Smooth muscle cell (in vitro differentiated cells): ENCODE measurements around the gene EDN1. TPM values are rescaled to one million over a fixed set of nuclear protein-coding genes. Genes with fewer than 3 reads are reported as not detected.

Experiments
- DNase-seq: peaks from one replicate; lab custom pipeline; 2025; ENCODE audit not compliant: unreplicated experiment; lab: John Stamatoyannopoulos, UW
- H2AFZ ChIP-seq: fragments of 200-600 bp; sonication (generic); 2 replicates; pipeline ENCODE4 v1.6.0; 2016; ENCODE audit warnings: antibody characterized with exemption, low read depth, mild to moderate bottlenecking
- H3F3A ChIP-seq: fragments of 200-600 bp; sonication (generic); 2 replicates; pipeline ENCODE4 v1.6.0; 2017; ENCODE audit warnings: antibody characterized with exemption, low read depth
- H3K27ac ChIP-seq: fragments of 200-600 bp; sonication (generic); 2 replicates; pipeline ENCODE4 v1.5.1; 2016; ENCODE audit warnings: low read depth, mild to moderate bottlenecking
- H3K27me3 ChIP-seq: fragments of 200-600 bp; sonication (generic); 2 replicates; pipeline ENCODE4 v1.6.1; 2016; ENCODE audit warnings: low read depth, mild to moderate bottlenecking
- H3K36me3 ChIP-seq: fragments of 200-600 bp; sonication (generic); 2 replicates; pipeline ENCODE4 v1.5.1; 2016; ENCODE audit warnings: low read depth
- H3K4me1 ChIP-seq: fragments of 200-600 bp; sonication (generic); 2 replicates; pipeline ENCODE4 v1.5.1; 2016; ENCODE audit warnings: low read depth
- H3K4me2 ChIP-seq: fragments of 200-600 bp; sonication (generic); 2 replicates; pipeline ENCODE4 v1.6.0; 2016; ENCODE audit warnings: mild to moderate bottlenecking
- H3K4me3 ChIP-seq: fragments of 200-600 bp; sonication (generic); 2 replicates; pipeline ENCODE4 v1.5.1; 2016; ENCODE audit warnings: mild to moderate bottlenecking
- H3K79me2 ChIP-seq: fragments of 200-600 bp; sonication (generic); 2 replicates; pipeline ENCODE4 v1.6.0; 2016; ENCODE audit warnings: low read depth, mild to moderate bottlenecking
- H3K9ac ChIP-seq: fragments of 200-600 bp; sonication (generic); 2 replicates; pipeline ENCODE4 v1.6.0; 2016; ENCODE audit warnings: low read depth
- H3K9me3 ChIP-seq: fragments of 200-600 bp; sonication (generic); replicated peaks from 2 replicates; pipeline ENCODE4 v1.5.1; 2016; ENCODE audit warnings: low read depth
- H4K20me1 ChIP-seq: fragments of 200-600 bp; sonication (generic); 2 replicates; pipeline ENCODE4 v1.6.0; 2016; ENCODE audit warnings: low read depth
- WGBS: methylation state at CpG from one replicate; pipeline ENCODE4 v1.1.7; 2016; ENCODE audit warnings: low lambda C conversion rate; 5-methylcytosine and 5-hydroxymethylcytosine counted together
- polyA plus RNA-seq: library from polyadenylated mRNA; unstranded; fragments of >200 nt; fragmentation: Nextera tagmentation; extraction: Ambion mirVana; gene quantifications from 2 replicates; pipeline ENCODE4 v1.2.1, GENCODE V29; 2016
- total RNA-seq: library from RNA; depleted of rRNA; stranded (reverse); fragments of >200 nt; gene quantifications from 2 replicates; pipeline ENCODE4 v1.2.3, GENCODE V29; 2014
- TF ChIP-seq, protein P1 (sequence below): fragments of 200-600 bp; sonication (generic); IDR thresholded peaks from 2 replicates; pipeline ENCODE4 v1.5.1; 2017; ENCODE audit warnings: borderline replicate concordance, mild to moderate bottlenecking, antibody characterized with exemption; ENCODE audit not compliant: insufficient read depth, poor library complexity, severe bottlenecking

The EDN1 gene
- total and polyA plus RNA-seq, 2 experiments from 2014 or later, result 8.2 to 20.0 TPM

DNA sequence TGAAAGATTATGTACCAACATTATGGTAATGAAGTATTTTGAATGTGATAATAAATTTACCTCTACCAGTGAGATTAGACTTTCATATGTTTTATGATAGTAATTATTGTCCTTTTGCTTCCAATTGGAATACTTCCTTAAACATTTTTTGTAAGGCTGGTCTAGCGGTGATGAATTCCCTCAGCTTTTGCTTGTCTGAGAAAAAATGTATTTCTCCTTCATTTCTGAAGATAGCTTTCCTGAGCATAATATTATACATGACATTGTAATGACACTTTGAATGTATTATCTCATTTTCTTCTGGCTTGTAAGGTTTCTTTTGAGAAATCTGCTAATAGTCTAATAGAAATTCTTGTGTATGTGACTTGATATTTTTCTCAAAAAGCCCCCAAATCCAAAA, 18.6 kb upstream of the EDN1 start:
- H3K27me3 ChIP-seq, result no peaks in the 10 kb centered on the region

GRCh38 chr6:12271997-12272396, 18.2 kb upstream of the EDN1 start:
- Histone ChIP-seq H3K27me3 (peaks cover under 1% of the 10 kb centered on the region), H3K36me3 (no peaks in the 10 kb centered on the region), H3K9ac (no peak overlapping the region), H3K4me3 (no peak overlapping the region), H3K9me3 (peaks cover 6% of the 10 kb centered on the region), H3F3A (no peaks in the 10 kb centered on the region), H3K27ac (no peak overlapping the region), H3K4me1 (no peaks in the 10 kb centered on the region), H2AFZ (no peak overlapping the region), H4K20me1 (no peaks in the 10 kb centered on the region), H3K4me2 (no peak overlapping the region), H3K79me2 (no peaks in the 10 kb centered on the region)
- TF ChIP-seq, protein P1, sequence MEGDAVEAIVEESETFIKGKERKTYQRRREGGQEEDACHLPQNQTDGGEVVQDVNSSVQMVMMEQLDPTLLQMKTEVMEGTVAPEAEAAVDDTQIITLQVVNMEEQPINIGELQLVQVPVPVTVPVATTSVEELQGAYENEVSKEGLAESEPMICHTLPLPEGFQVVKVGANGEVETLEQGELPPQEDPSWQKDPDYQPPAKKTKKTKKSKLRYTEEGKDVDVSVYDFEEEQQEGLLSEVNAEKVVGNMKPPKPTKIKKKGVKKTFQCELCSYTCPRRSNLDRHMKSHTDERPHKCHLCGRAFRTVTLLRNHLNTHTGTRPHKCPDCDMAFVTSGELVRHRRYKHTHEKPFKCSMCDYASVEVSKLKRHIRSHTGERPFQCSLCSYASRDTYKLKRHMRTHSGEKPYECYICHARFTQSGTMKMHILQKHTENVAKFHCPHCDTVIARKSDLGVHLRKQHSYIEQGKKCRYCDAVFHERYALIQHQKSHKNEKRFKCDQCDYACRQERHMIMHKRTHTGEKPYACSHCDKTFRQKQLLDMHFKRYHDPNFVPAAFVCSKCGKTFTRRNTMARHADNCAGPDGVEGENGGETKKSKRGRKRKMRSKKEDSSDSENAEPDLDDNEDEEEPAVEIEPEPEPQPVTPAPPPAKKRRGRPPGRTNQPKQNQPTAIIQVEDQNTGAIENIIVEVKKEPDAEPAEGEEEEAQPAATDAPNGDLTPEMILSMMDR, result no peak
- no peak for DNase-seq
- WGBS, result 97% methylated on average over 1 of the region's 1 CpG

More for the DNA sequence above, 18.6 kb upstream of the EDN1 start:
- Histone ChIP-seq H3K4me3 (no peak overlapping the region), H3K9me3 (peaks cover 6% of the 10 kb centered on the region), H2AFZ (no peak overlapping the region), H3K27ac (no peak overlapping the region), H3K79me2 (no peaks in the 10 kb centered on the region), H4K20me1 (no peaks in the 10 kb centered on the region), H3K9ac (no peak overlapping the region), H3F3A (no peaks in the 10 kb centered on the region), H3K4me1 (no peaks in the 10 kb centered on the region), H3K4me2 (no peak overlapping the region), H3K36me3 (no peaks in the 10 kb centered on the region)
- WGBS, result 97% methylated on average over 1 of the region's 1 CpG
- TF ChIP-seq, protein P1, result no peak
- no peak for DNase-seq

DNA sequence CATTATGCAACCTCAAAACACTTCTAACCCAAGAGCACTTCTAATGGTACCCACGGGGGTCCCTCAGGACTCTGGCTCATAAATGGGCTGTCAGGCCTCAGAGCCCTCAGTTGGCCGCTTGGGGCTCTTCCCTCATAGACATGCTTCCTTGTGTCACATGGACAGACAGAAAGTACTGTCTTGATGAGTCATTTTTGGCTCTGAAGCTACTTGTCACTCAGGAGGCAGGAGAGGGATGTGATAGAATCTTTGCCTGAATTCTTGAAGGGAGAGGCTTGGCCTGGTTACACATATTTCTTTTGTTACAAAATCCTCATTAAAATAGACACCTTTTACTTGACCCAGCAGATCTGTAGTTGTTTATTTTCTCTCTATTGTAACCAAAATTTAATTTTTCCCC, 15.1 kb upstream of the EDN1 start:
- Histone ChIP-seq H3K27me3 (peaks cover 7% of the 10 kb centered on the region), H2AFZ (no peak overlapping the region), H3K79me2 (no peaks in the 10 kb centered on the region), H4K20me1 (no peaks in the 10 kb centered on the region), H3K4me2 (no peak overlapping the region), H3K9me3 (peaks cover 6% of the 10 kb centered on the region), H3F3A (peaks cover 5% of the 10 kb centered on the region), H3K9ac (no peak overlapping the region), H3K36me3 (no peaks in the 10 kb centered on the region), H3K27ac (no peak overlapping the region), H3K4me1 (peaks cover 9% of the 10 kb centered on the region), H3K4me3 (no peak overlapping the region)
- DNase-seq, result no peak
- TF ChIP-seq, protein P1, result no peak
- 68% methylated on average over 2 of the region's 2 CpGs for WGBS

DNA sequence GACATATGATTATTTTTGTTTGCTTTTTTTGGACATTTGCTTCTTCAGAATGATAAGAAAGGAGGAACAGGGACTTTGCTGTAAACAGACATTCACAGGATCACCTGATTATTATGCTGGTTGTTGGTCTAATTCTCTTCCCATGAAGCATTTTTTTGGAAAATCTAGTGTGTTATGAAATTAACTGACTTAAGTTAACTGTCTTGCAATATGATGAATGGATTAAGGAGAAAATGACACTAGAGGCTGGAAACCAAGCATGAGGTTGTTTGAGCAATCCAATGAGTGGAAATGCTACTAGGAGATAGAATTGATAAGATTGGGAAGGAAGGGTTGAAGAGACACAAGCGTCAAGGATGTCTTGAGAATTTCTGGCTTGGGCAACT, 13.2 kb upstream of the EDN1 start:
- Histone ChIP-seq H3K4me2 (no peak overlapping the region), H2AFZ (no peak overlapping the region), H4K20me1 (no peaks in the 10 kb centered on the region), H3K27me3 (peaks cover 7% of the 10 kb centered on the region), H3K9me3 (peaks cover 2% of the 10 kb centered on the region), H3K4me1 (peaks cover 17% of the 10 kb centered on the region), H3K9ac (no peak overlapping the region), H3K4me3 (no peak overlapping the region), H3K27ac (no peak overlapping the region), H3F3A (peaks cover 18% of the 10 kb centered on the region), H3K36me3 (no peaks in the 10 kb centered on the region), H3K79me2 (no peaks in the 10 kb centered on the region)
- TF ChIP-seq, protein P1, result no peak
- WGBS, result 85% methylated on average over 1 of the region's 1 CpG
- DNase-seq, result no peak
